ENCODE data around the gene CDH3. TPM values are rescaled to one million over a fixed set of nuclear protein-coding genes. Genes with fewer than 3 reads are reported as not detected.
A peak's percentile ranks its signal among the peaks of the same experiment; 100 is the strongest.

The CDH3 gene
- total RNA-seq, 1 donor from 2014 or later: 10.2 TPM

- ATAC-seq (peak; percentile 23), DNase-seq (ENCODE audit: low spot score) (no peak)
- intact Hi-C loops (cut with DNase I): no loop called here
Observed at GRCh38 chr16:68645494-68646388, 631 bp downstream of the CDH3 start.

GRCh38 chr16:68646953-68647659, 2.0 kb downstream of the CDH3 start:
- intact Hi-C loops (cut with DNase I): no loop called here
- ATAC-seq (no peak), DNase-seq (ENCODE audit: low spot score) (no peak)

- no peak for DNase-seq (ENCODE audit: low spot score)
- ATAC-seq: no peak
- intact Hi-C loops (cut with DNase I): no loop called here
Observed at GRCh38 chr16:68651136-68651535, 6.0 kb downstream of the CDH3 start.

- intact Hi-C loops (cut with DNase I): no loop called here
- ATAC-seq (no peak), DNase-seq (ENCODE audit: low spot score) (no peak)
Observed at GRCh38 chr16:68652659-68653058, 7.5 kb downstream of the CDH3 start.

- ATAC-seq (no peak), DNase-seq (ENCODE audit: low spot score) (no peak)
- intact Hi-C loops (cut with DNase I): no loop called here
Observed at GRCh38 chr16:68655806-68656205, 10.7 kb downstream of the CDH3 start.

- no peak for DNase-seq (ENCODE audit: low spot score)
- intact Hi-C loops (cut with DNase I): no loop called here
- ATAC-seq: no peak
Observed at GRCh38 chr16:68656751-68657150, 11.6 kb downstream of the CDH3 start.

- no peak for DNase-seq (ENCODE audit: low spot score)
- intact Hi-C loops (cut with DNase I): no loop called here
- no peak for ATAC-seq
Observed at GRCh38 chr16:68658341-68658973, 13.3 kb downstream of the CDH3 start.

- DNase-seq (ENCODE audit: low spot score): no peak
- intact Hi-C loops (cut with DNase I): no loop called here
- ATAC-seq: no peak
Observed at GRCh38 chr16:68658974-68659360, 13.9 kb downstream of the CDH3 start.

- DNase-seq (ENCODE audit: low spot score) (no peak), ATAC-seq (no peak)
- intact Hi-C loops (cut with DNase I): no loop called here
Observed at GRCh38 chr16:68659412-68660358, 14.6 kb downstream of the CDH3 start.

- ATAC-seq (no peak), DNase-seq (ENCODE audit: low spot score) (no peak)
Observed at GRCh38 chr16:68660359-68660795, 15.3 kb downstream of the CDH3 start.

GRCh38 chr16:68662035-68662434, 16.9 kb downstream of the CDH3 start:
- DNase-seq (ENCODE audit: low spot score) (no peak), ATAC-seq (no peak)
- intact Hi-C loops (cut with DNase I): no loop called here

More at GRCh38 chr16:68660359-68660795, 15.3 kb downstream of the CDH3 start:
- intact Hi-C loops (cut with DNase I): no loop called here

GRCh38 chr16:68664297-68664696, 19.2 kb downstream of the CDH3 start:
- DNase-seq (ENCODE audit: low spot score): no peak
- intact Hi-C loops (cut with DNase I): no loop called here
- no peak for ATAC-seq

- no peak for DNase-seq (ENCODE audit: low spot score)
- no peak for ATAC-seq
- intact Hi-C loops (cut with DNase I): no loop called here
Observed at GRCh38 chr16:68665501-68665900, 20.4 kb downstream of the CDH3 start.

- ATAC-seq: no peak
- DNase-seq (ENCODE audit: low spot score): no peak
- intact Hi-C loops (cut with DNase I): no loop called here
Observed at GRCh38 chr16:68668266-68668665, 23.2 kb downstream of the CDH3 start.

GRCh38 chr16:68676113-68676860, 31.2 kb downstream of the CDH3 start:
- ATAC-seq: no peak

GRCh38 chr16:68681038-68681437, 35.9 kb downstream of the CDH3 start:
- intact Hi-C loops (cut with DNase I): no loop called here
- DNase-seq (ENCODE audit: low spot score) (no peak), ATAC-seq (no peak)

More at GRCh38 chr16:68676113-68676860, 31.2 kb downstream of the CDH3 start:
- no peak for DNase-seq (ENCODE audit: low spot score)
- intact Hi-C loops (cut with DNase I): no loop called here

- no peak for DNase-seq (ENCODE audit: low spot score)
- intact Hi-C loops (cut with DNase I): no loop called here
- ATAC-seq: no peak
Observed at GRCh38 chr16:68685685-68686478, 40.8 kb downstream of the CDH3 start.
